Neural progenitor cell (in vitro differentiated cells): ENCODE measurements around the gene PPP6R3. TPM values are rescaled to one million over a fixed set of nuclear protein-coding genes. Genes with fewer than 3 reads are reported as not detected.

Experiments
- DNase-seq: peaks from one replicate; pipeline ENCODE4 v3.0.0-alpha.2; 2016; ENCODE audit warnings: low spot score
- H2AFZ ChIP-seq: fragments of 200-600 bp; sonication (generic); replicated peaks from 2 replicates; pipeline ENCODE4 v1.6.1; 2016; ENCODE audit warnings: antibody characterized with exemption
- H3F3A ChIP-seq: fragments of 200-600 bp; sonication (generic); 2 replicates; pipeline ENCODE4 v1.6.1; 2016; ENCODE audit warnings: antibody characterized with exemption, low read depth
- H3K27ac ChIP-seq: fragments of 200-600 bp; sonication (generic); 2 replicates; pipeline ENCODE4 v1.5.1; 2016; ENCODE audit warnings: mild to moderate bottlenecking
- H3K27me3 ChIP-seq: fragments of 200-600 bp; sonication (generic); 2 replicates; pipeline ENCODE4 v1.6.1; 2016; ENCODE audit warnings: mild to moderate bottlenecking, moderate library complexity
- H3K36me3 ChIP-seq: fragments of 200-600 bp; sonication (generic); 2 replicates; pipeline ENCODE4 v1.5.1; 2016
- H3K4me1 ChIP-seq: fragments of 200-600 bp; sonication (generic); 2 replicates; pipeline ENCODE4 v1.6.1; 2016; ENCODE audit warnings: mixed run types
- H3K4me2 ChIP-seq: fragments of 200-600 bp; sonication (generic); 2 replicates; pipeline ENCODE4 v1.6.1; 2016
- H3K4me3 ChIP-seq: fragments of 200-600 bp; sonication (generic); 2 replicates; pipeline ENCODE4 v1.5.1; 2016
- H3K79me2 ChIP-seq: fragments of 200-600 bp; sonication (generic); 2 replicates; pipeline ENCODE4 v1.6.1; 2016; ENCODE audit warnings: low read depth
- H3K9ac ChIP-seq: fragments of 200-600 bp; sonication (generic); 2 replicates; pipeline ENCODE4 v1.6.1; 2016
- H3K9me3 ChIP-seq: fragments of 200-600 bp; sonication (generic); 2 replicates; pipeline ENCODE4 v1.5.1; 2016; ENCODE audit warnings: low read depth
- H4K20me1 ChIP-seq: fragments of 200-600 bp; sonication (generic); 2 replicates; pipeline ENCODE4 v1.6.1; 2016; ENCODE audit warnings: low read depth
- H3K27ac Mint-ChIP-seq: 3 replicates; pipeline ENCODE4 v1.8.0; 2021; ENCODE audit warnings: mixed read lengths
- H3K27me3 Mint-ChIP-seq: 2 replicates; pipeline ENCODE4 v1.8.0; 2022; ENCODE audit warnings: low read depth, mild to moderate bottlenecking, inconsistent platforms, moderate library complexity, mixed read lengths; ENCODE audit not compliant: insufficient read depth
- H3K36me3 Mint-ChIP-seq: 3 replicates; pipeline ENCODE4 v1.8.0; 2021; ENCODE audit warnings: mixed read lengths
- H3K4me1 Mint-ChIP-seq: 3 replicates; pipeline ENCODE4 v1.8.0; 2021; ENCODE audit warnings: mixed read lengths
- H3K4me3 Mint-ChIP-seq: 3 replicates; pipeline ENCODE4 v1.8.0; 2021; ENCODE audit warnings: mild to moderate bottlenecking, moderate library complexity, mixed read lengths
- H3K9me3 Mint-ChIP-seq: 3 replicates; pipeline ENCODE4 v1.8.0; 2020; ENCODE audit warnings: mixed read lengths
- CTCF ChIP-seq: fragments of 200-600 bp; sonication (generic); IDR thresholded peaks from 2 replicates; pipeline ENCODE4 v1.5.1; 2017; ENCODE audit warnings: antibody characterized with exemption, mild to moderate bottlenecking
- EZH2 ChIP-seq: fragments of 200-600 bp; sonication (generic); IDR thresholded peaks from 2 replicates; pipeline ENCODE4 v1.6.1; 2017; ENCODE audit warnings: antibody characterized with exemption, mild to moderate bottlenecking, moderate library complexity
- EZH2phosphoT487 ChIP-seq: fragments of 200-600 bp; sonication (generic); IDR thresholded peaks from 2 replicates; pipeline ENCODE4 v1.6.1; 2017; ENCODE audit warnings: antibody characterized with exemption
- total RNA-seq: library from RNA; depleted of rRNA; stranded (reverse); fragments of >200 nt; gene quantifications from 2 replicates; pipeline ENCODE4 v1.2.3, GENCODE V29; 2015; ENCODE audit warnings: low replicate concordance

PPP6R3 gene
- total RNA-seq, 1 donor from 2014 or later = 197 TPM

- H3K9me3 Mint-ChIP-seq = no peaks in the 10 kb centered on the region
- H3K27ac ChIP-seq = no peak overlapping the region
- no peak overlapping the region for H3K4me3 ChIP-seq
- H4K20me1 ChIP-seq = peaks cover 40% of the 10 kb centered on the region
- no peak overlapping the region for H3K4me3 Mint-ChIP-seq
- H3K27me3 ChIP-seq = no peaks in the 10 kb centered on the region
- no peak overlapping the region for H2AFZ ChIP-seq
- no peak for TF ChIP-seq EZH2phosphoT487
- no peak for TF ChIP-seq CTCF
- TF ChIP-seq EZH2 = no peak
- H3K36me3 Mint-ChIP-seq = peaks cover 34% of the 10 kb centered on the region
- H3K4me2 ChIP-seq = no peak overlapping the region
- no peaks in the 10 kb centered on the region for H3K36me3 ChIP-seq
- no peaks in the 10 kb centered on the region for H3K9me3 ChIP-seq
- peaks cover 18% of the 10 kb centered on the region for H3K79me2 ChIP-seq
- no peaks in the 10 kb centered on the region for H3K4me1 ChIP-seq
- H3F3A ChIP-seq = peaks cover 16% of the 10 kb centered on the region
- no peak overlapping the region for H3K9ac ChIP-seq
- no peak overlapping the region for H3K27ac Mint-ChIP-seq
- no peaks in the 10 kb centered on the region for H3K4me1 Mint-ChIP-seq
- DNase-seq = no peak
- peaks cover 2% of the 10 kb centered on the region for H3K27me3 Mint-ChIP-seq
Observed at GRCh38 chr11:68581901-68582300, 121.3 kb downstream of the PPP6R3 start.

GRCh38 chr11:68582416-68583040 is 122.0 kb downstream of the PPP6R3 start:
- Histone ChIP-seq H4K20me1 (peaks cover 40% of the 10 kb centered on the region), H3K27me3 (no peaks in the 10 kb centered on the region), H3K4me3 (no peak overlapping the region), H3K9ac (no peak overlapping the region), H3F3A (peaks cover 16% of the 10 kb centered on the region), H3K4me1 (no peaks in the 10 kb centered on the region), H3K9me3 (no peaks in the 10 kb centered on the region), H3K4me2 (no peak overlapping the region), H3K36me3 (no peaks in the 10 kb centered on the region), H3K27ac (no peak overlapping the region), H2AFZ (no peak overlapping the region), H3K79me2 (peaks cover 18% of the 10 kb centered on the region)
- DNase-seq = no peak
- Mint-ChIP-seq H3K27me3 (peaks cover 2% of the 10 kb centered on the region), H3K4me1 (no peaks in the 10 kb centered on the region), H3K36me3 (peaks cover 36% of the 10 kb centered on the region), H3K4me3 (no peak overlapping the region), H3K27ac (no peak overlapping the region), H3K9me3 (no peaks in the 10 kb centered on the region)
- TF ChIP-seq EZH2 (no peak), EZH2phosphoT487 (no peak), CTCF (no peak)

- DNase-seq = no peak
- H3K27ac ChIP-seq = no peak overlapping the region
- no peak overlapping the region for H3K4me3 ChIP-seq
- H2AFZ ChIP-seq = no peak overlapping the region
- peaks cover 18% of the 10 kb centered on the region for H3K79me2 ChIP-seq
- H3K27me3 ChIP-seq = no peaks in the 10 kb centered on the region
- H3K4me1 Mint-ChIP-seq = no peaks in the 10 kb centered on the region
- no peaks in the 10 kb centered on the region for H3K4me1 ChIP-seq
- H3K9ac ChIP-seq = no peak overlapping the region
- no peaks in the 10 kb centered on the region for H3K9me3 Mint-ChIP-seq
- H3F3A ChIP-seq = peaks cover 16% of the 10 kb centered on the region
- H3K4me2 ChIP-seq = no peak overlapping the region
- no peaks in the 10 kb centered on the region for H3K9me3 ChIP-seq
- H3K27me3 Mint-ChIP-seq = peaks cover 2% of the 10 kb centered on the region
- no peak overlapping the region for H3K27ac Mint-ChIP-seq
- H3K36me3 Mint-ChIP-seq = peaks cover 37% of the 10 kb centered on the region
- peaks cover 40% of the 10 kb centered on the region for H4K20me1 ChIP-seq
- TF ChIP-seq CTCF = no peak
- no peak for TF ChIP-seq EZH2
- no peak for TF ChIP-seq EZH2phosphoT487
- H3K36me3 ChIP-seq = no peaks in the 10 kb centered on the region
- H3K4me3 Mint-ChIP-seq = no peak overlapping the region
Observed at GRCh38 chr11:68583041-68583446, 122.5 kb downstream of the PPP6R3 start.
